SK-N-SH (cell line): ENCODE measurements around the gene HNF1A. TPM values are rescaled to one million over a fixed set of nuclear protein-coding genes. Genes with fewer than 3 reads are reported as not detected.

ENCODE experiments used
- CTCF ChIA-PET: fragments of 300-600, 350-600 bp; formaldehyde crosslinking; extraction: SDS; loops from one replicate; lab custom pipeline; 2021; lab: Yijun Ruan, JAX
- POLR2A ChIA-PET: fragments of 350-600 bp; sonication (Branson Sonifier 250); formaldehyde crosslinking; extraction: SDS; loops from one replicate; lab custom pipeline; 2020; ENCODE audit warnings: antibody characterized with exemption, inconsistent platforms; lab: Yijun Ruan, JAX
- DNase-seq: peaks from one replicate; pipeline ENCODE4 v3.0.0; 2012
- H2AFZ ChIP-seq: fragments of 200-600 bp; sonication (generic); 2 replicates; pipeline ENCODE4 v1.8.1; 2016; ENCODE audit warnings: antibody characterized with exemption, mild to moderate bottlenecking, low read depth
- H3F3A ChIP-seq: fragments of 200-600 bp; sonication (generic); replicated peaks from 2 replicates; pipeline ENCODE3; 2016; ENCODE audit warnings: antibody characterized with exemption, mild to moderate bottlenecking; ENCODE audit not compliant: insufficient read depth
- H3K27ac ChIP-seq, 2 experiments: fragments of 200-500 bp in 1 of 2; fragments of 200-600 bp in 1 of 2; sonication (Bioruptor generic) in 1 of 2; sonication (generic), shearing (Covaris generic) in 1 of 2; 2 replicates each; pipeline versions ENCODE4 v1.5.1 to v1.6.1; 2014 to 2016; ENCODE audit warnings: low read depth in 2 of 2, inconsistent platforms in 1 of 2, low read length in 1 of 2, mild to moderate bottlenecking in 1 of 2, mixed read lengths in 1 of 2
- H3K27me3 ChIP-seq: fragments of 200-600 bp; sonication (generic), shearing (Covaris generic); 2 replicates; pipeline ENCODE4 v1.6.1; 2016; ENCODE audit warnings: mixed run types; ENCODE audit not compliant: insufficient read depth
- H3K36me3 ChIP-seq, 2 experiments: fragments of 200-500 bp in 1 of 2; fragments of 200-600 bp in 1 of 2; sonication (Bioruptor generic) in 1 of 2; sonication (generic) in 1 of 2; replicated peaks in 1 of 2; 2 replicates each; pipeline versions ENCODE3 to v1.5.1; 2014 to 2016; ENCODE audit warnings: low read length in 1 of 2, mild to moderate bottlenecking in 1 of 2; ENCODE audit not compliant: insufficient read depth in 2 of 2, control insufficient read depth in 1 of 2
- H3K4me1 ChIP-seq, 2 experiments: fragments of 200-500 bp in 1 of 2; fragments of 200-600 bp in 1 of 2; sonication (Bioruptor generic) in 1 of 2; sonication (generic), shearing (Covaris generic) in 1 of 2; 2 replicates each; pipeline versions ENCODE4 v1.5.1 to v1.6.1; 2014 to 2016; ENCODE audit warnings: low read depth in 1 of 2, low read length in 1 of 2, mixed run types in 1 of 2; ENCODE audit not compliant: insufficient read depth in 2 of 2, control insufficient read depth in 1 of 2
- H3K4me2 ChIP-seq: fragments of 200-600 bp; sonication (generic), shearing (Covaris generic); 2 replicates; pipeline ENCODE4 v1.6.1; 2017; ENCODE audit warnings: mixed run types
- H3K4me3 ChIP-seq, 2 experiments: fragments of 200-500 bp in 1 of 2; fragments of 200-600 bp in 1 of 2; sonication (Bioruptor generic) in 1 of 2; sonication (generic), shearing (Covaris generic) in 1 of 2; 2 replicates each; pipeline versions ENCODE4 v1.5.1 to v1.8.1; 2014 to 2016; ENCODE audit warnings: low read depth in 2 of 2, inconsistent platforms in 1 of 2, low read length in 1 of 2, mild to moderate bottlenecking in 1 of 2, mixed read lengths in 1 of 2, moderate library complexity in 1 of 2
- H3K79me2 ChIP-seq: fragments of 200-600 bp; sonication (generic); 2 replicates; pipeline ENCODE4 v1.8.1; 2017; ENCODE audit warnings: mild to moderate bottlenecking; ENCODE audit not compliant: insufficient read depth
- H3K9ac ChIP-seq: fragments of 200-600 bp; sonication (generic); 2 replicates; pipeline ENCODE4 v1.6.1; 2017; ENCODE audit warnings: mixed run types
- H3K9me2 ChIP-seq: fragments of 200-600 bp; sonication (generic); 2 replicates; pipeline ENCODE4 v1.6.1; 2017; ENCODE audit warnings: mixed run types
- H3K9me3 ChIP-seq: fragments of 200-600 bp; sonication (generic); 2 replicates; pipeline ENCODE4 v1.6.1; 2017; ENCODE audit warnings: mixed run types, mild to moderate bottlenecking, moderate library complexity
- H4K20me1 ChIP-seq: fragments of 200-600 bp; sonication (generic); 2 replicates; pipeline ENCODE4 v1.6.1; 2017; ENCODE audit warnings: mild to moderate bottlenecking, mixed run types; ENCODE audit not compliant: insufficient read depth
- CHD2 ChIP-seq: fragments of 150-350 bp; IDR thresholded peaks from 2 replicates; pipeline ENCODE4 v1.6.1; 2018; ENCODE audit warnings: low read length; ENCODE audit not compliant: partially characterized antibody
- ELF1 ChIP-seq: IDR thresholded peaks from 2 replicates; pipeline ENCODE4 v1.4.0; 2012
- EP300 ChIP-seq, 2 experiments: IDR thresholded peaks; 2 replicates each; pipeline versions ENCODE4 v1.4.0 to v1.6.1; 2012; ENCODE audit warnings: borderline replicate concordance in 1 of 2, low read depth in 1 of 2, low read length in 1 of 2
- EZH2phosphoT487 ChIP-seq: fragments of 200-600 bp; sonication (generic); IDR thresholded peaks from 2 replicates; pipeline ENCODE4 v1.6.1; 2017; ENCODE audit warnings: low read depth, mixed run types, mild to moderate bottlenecking, antibody characterized with exemption, moderate library complexity, borderline replicate concordance
- FOSL2 ChIP-seq: IDR thresholded peaks from 2 replicates; pipeline ENCODE4 v1.4.0; 2012; ENCODE audit warnings: low read depth, mild to moderate bottlenecking, moderate library complexity, borderline replicate concordance
- FOXM1 ChIP-seq: IDR thresholded peaks from 2 replicates; pipeline ENCODE4 v1.4.0; 2012; ENCODE audit warnings: low read depth, mild to moderate bottlenecking
- GABPA ChIP-seq: IDR thresholded peaks from 2 replicates; pipeline ENCODE4 v1.4.0; 2012; ENCODE audit warnings: low read depth, mild to moderate bottlenecking
- IRF3 ChIP-seq: fragments of 150-350 bp; IDR thresholded peaks from 2 replicates; pipeline ENCODE4 v1.6.1; 2016; ENCODE audit warnings: mild to moderate bottlenecking, low read depth, low read length
- JUND ChIP-seq: IDR thresholded peaks from 2 replicates; pipeline ENCODE4 v1.4.0; 2012
- MEF2A ChIP-seq: IDR thresholded peaks from 2 replicates; pipeline ENCODE4 v1.4.0; 2012; ENCODE audit warnings: low read depth, borderline replicate concordance
- MXI1 ChIP-seq: IDR thresholded peaks from 2 replicates; pipeline ENCODE4 v1.6.1; 2012; ENCODE audit warnings: mild to moderate bottlenecking, low read depth, low read length, improper control_type of control experiment
- NFIC ChIP-seq: IDR thresholded peaks from 2 replicates; pipeline ENCODE4 v1.4.0; 2012; ENCODE audit warnings: borderline replicate concordance
- NRF1 ChIP-seq: IDR thresholded peaks from 2 replicates; pipeline ENCODE4 v1.6.1; 2012; ENCODE audit warnings: low read depth, mild to moderate bottlenecking, low read length
- RAD21 ChIP-seq: IDR thresholded peaks from 2 replicates; pipeline ENCODE4 v1.6.1; 2012; ENCODE audit warnings: mild to moderate bottlenecking, low read length
- RCOR1 ChIP-seq: fragments of 150-350 bp; IDR thresholded peaks from 2 replicates; pipeline ENCODE4 v1.6.1; 2017; ENCODE audit warnings: antibody characterized with exemption, low read length
- REST ChIP-seq: IDR thresholded peaks from 2 replicates; pipeline ENCODE4 v1.6.1; 2012; ENCODE audit warnings: mild to moderate bottlenecking, low read depth, low read length, moderate library complexity
- RFX5 ChIP-seq: IDR thresholded peaks from 2 replicates; pipeline ENCODE4 v1.6.1; 2012; ENCODE audit warnings: mild to moderate bottlenecking, improper control_type of control experiment, low read length
- SIN3A ChIP-seq: IDR thresholded peaks from 2 replicates; pipeline ENCODE4 v1.6.1; 2012; ENCODE audit warnings: low read depth, mild to moderate bottlenecking, low read length, moderate library complexity, borderline replicate concordance
- TCF12 ChIP-seq: IDR thresholded peaks from 2 replicates; pipeline ENCODE4 v1.4.0; 2012
- TEAD4 ChIP-seq: IDR thresholded peaks from 2 replicates; pipeline ENCODE4 v1.4.0; 2012; ENCODE audit warnings: mild to moderate bottlenecking, borderline replicate concordance; ENCODE audit not compliant: insufficient read depth
- USF1 ChIP-seq: IDR thresholded peaks from 2 replicates; pipeline ENCODE4 v1.4.0; 2012; ENCODE audit warnings: low read depth, borderline replicate concordance
- WGBS: methylation state at CpG from one replicate; pipeline ENCODE4 v1.1.6; 2017; ENCODE audit warnings: low lambda C conversion rate; 5-methylcytosine and 5-hydroxymethylcytosine counted together
- polyA plus RNA-seq, 3 experiments: library from polyadenylated mRNA; depleted of rRNA; stranded (reverse); fragments of >200 nt; gene quantifications; 2 replicates each; pipeline ENCODE4 v1.2.3, GENCODE V29; 2012
- TF ChIP-seq, protein P1 (sequence below): fragments of 150-350 bp; IDR thresholded peaks from 2 replicates; pipeline ENCODE4 v1.6.1; 2017; ENCODE audit warnings: antibody characterized with exemption, low read length, low read depth, borderline replicate concordance

HNF1A gene
- polyA plus RNA-seq, 1 of the 3 experiments (the other 2 are of a cell fraction) = not detected

- no peak for DNase-seq
- ChIA-PET CTCF (interaction anchor here (1.4 kb wide), 1 partner anchor 9 kb away, joined by 3 read pairs; no protein-coding TSS in a partner anchor), POLR2A (no interaction called here)
- Histone ChIP-seq H3K36me3 (no peaks in the 10 kb centered on the region), H3K79me2 (no peaks in the 10 kb centered on the region), H2AFZ (no peak overlapping the region), H4K20me1 (no peaks in the 10 kb centered on the region), H3F3A (no peaks in the 10 kb centered on the region), H3K9ac (no peak overlapping the region), H3K9me3 (no peaks in the 10 kb centered on the region), H3K27me3 (no peaks in the 10 kb centered on the region; the same call in 1 of the 2 replicates), H3K4me1 (no peaks in the 10 kb centered on the region), H3K4me2 (no peak overlapping the region), H3K9me2 (no peaks in the 10 kb centered on the region), H3K4me3 (no peak overlapping the region), H3K27ac (no peak overlapping the region)
- 64% methylated on average over 4 of the region's 15 CpGs for WGBS
- TF ChIP-seq TEAD4 (no peak), MXI1 (no peak), USF1 (no peak), RCOR1 (no peak), IRF3 (no peak), ELF1 (no peak), CHD2 (no peak), EZH2phosphoT487 (no peak), MEF2A (no peak), JUND (no peak), RAD21 (no peak), NFIC (no peak)
- TF ChIP-seq, protein P1, sequence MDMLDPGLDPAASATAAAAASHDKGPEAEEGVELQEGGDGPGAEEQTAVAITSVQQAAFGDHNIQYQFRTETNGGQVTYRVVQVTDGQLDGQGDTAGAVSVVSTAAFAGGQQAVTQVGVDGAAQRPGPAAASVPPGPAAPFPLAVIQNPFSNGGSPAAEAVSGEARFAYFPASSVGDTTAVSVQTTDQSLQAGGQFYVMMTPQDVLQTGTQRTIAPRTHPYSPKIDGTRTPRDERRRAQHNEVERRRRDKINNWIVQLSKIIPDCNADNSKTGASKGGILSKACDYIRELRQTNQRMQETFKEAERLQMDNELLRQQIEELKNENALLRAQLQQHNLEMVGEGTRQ = no peak
These were observed 15.7 kb downstream of the HNF1A start for GRCh38 chr12:120994059-120994458.

DNA sequence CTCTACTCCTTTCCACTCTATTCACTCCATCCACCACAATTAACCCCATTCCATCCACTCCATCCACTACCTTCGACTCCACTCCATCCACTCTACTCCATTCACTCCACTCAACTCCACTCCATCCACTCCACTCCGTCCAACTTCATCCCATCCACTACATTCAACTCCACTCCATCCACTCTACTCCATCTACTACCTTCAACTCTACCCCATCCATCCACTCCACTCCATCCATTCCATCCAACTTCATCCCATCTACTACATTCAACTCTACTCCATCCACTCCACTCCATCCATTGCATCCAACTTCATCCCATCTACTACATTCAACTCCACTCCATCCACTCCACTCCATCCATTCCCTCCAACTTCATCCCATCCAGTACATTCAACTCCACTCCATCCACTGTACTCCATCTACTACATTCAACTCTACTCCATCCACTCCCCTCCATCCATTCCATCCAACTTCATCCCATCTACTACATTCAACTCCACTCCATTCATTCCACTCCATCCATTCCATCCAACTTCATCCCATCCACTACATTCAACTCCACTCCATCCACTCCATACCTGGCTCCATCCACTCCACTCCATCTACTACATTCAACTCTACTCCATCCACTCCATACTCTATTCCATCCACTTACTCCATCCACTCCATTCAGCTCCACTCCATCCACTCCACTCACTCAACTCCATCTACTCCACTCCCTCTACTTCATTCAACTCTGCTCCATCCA lies 16.4 kb downstream of the HNF1A start:
- Histone ChIP-seq H3K27me3 (no peaks in the 10 kb centered on the region; the same call in 1 of the 2 replicates), H3F3A (no peaks in the 10 kb centered on the region), H3K4me1 (no peaks in the 10 kb centered on the region), H3K4me3 (no peak overlapping the region), H3K9ac (no peak overlapping the region), H4K20me1 (no peaks in the 10 kb centered on the region), H3K27ac (no peak overlapping the region), H3K9me2 (no peaks in the 10 kb centered on the region), H3K36me3 (no peaks in the 10 kb centered on the region), H3K79me2 (no peaks in the 10 kb centered on the region), H3K4me2 (no peak overlapping the region), H3K9me3 (no peaks in the 10 kb centered on the region), H2AFZ (no peak overlapping the region)
- DNase-seq = no peak
- ChIA-PET POLR2A (no interaction called here), CTCF (interaction anchor here (0.9 kb wide), 1 partner anchor 102 kb away, joined by 6 read pairs; no protein-coding TSS in a partner anchor)
- 54% methylated on average over 2 of the region's 2 CpGs for WGBS
- TF ChIP-seq EP300 (IDR thresholded peaks at IDR 0.05; ENCODE audit: borderline replicate concordance in 1 of 2, low read depth in 1 of 2, low read length in 1 of 2) (no peak), FOXM1 (no peak), NRF1 (no peak), REST (no peak), SIN3A (no peak), TEAD4 (no peak), CHD2 (no peak), FOSL2 (no peak), ELF1 (no peak), TCF12 (no peak), NFIC (no peak), GABPA (no peak), RFX5 (no peak), RAD21 (no peak)
